Gastroesophageal sphincter (tissue), 3 donors: ENCODE data around the gene AKIRIN1.

ENCODE experiments used
- CTCF ChIP-seq, 4 experiments: fragments of 200-600 bp in 2 of 4; fragments of 450-650 bp in 2 of 4; sonication (generic) in 1 of 4; IDR thresholded peaks; one replicate each; pipeline ENCODE4 v1.5.1; 2017 to 2019; ENCODE audit warnings: antibody characterized with exemption in 4 of 4, mild to moderate bottlenecking in 2 of 4, moderate library complexity in 2 of 4
- POLR2A ChIP-seq, 2 donors: fragments of 450-650 bp; IDR thresholded peaks; one replicate each; pipeline ENCODE4 v1.6.1; 2017; ENCODE audit warnings: antibody characterized with exemption in 2 of 2, mild to moderate bottlenecking in 2 of 2, moderate library complexity in 1 of 2

GRCh38 chr1:38989979-38990378 lies 1.1 kb upstream of the AKIRIN1 start:
- TF ChIP-seq POLR2A (IDR thresholded peaks at IDR 0.05) (no peak), CTCF (IDR thresholded peaks at IDR 0.05) (no peak)
